GM19397 (cell line): ENCODE measurements around the gene CPED1.
"Not testable (repeated sequence)": the region's sequence is repeated elsewhere in the genome, so short reads cannot be mapped to it uniquely, and the experiment has no call there.

Source experiments
- ATAC-seq: cut with Tn5 transposase; IDR thresholded peaks from one replicate; pipeline ENCODE4 v1.9.1; 2021; ENCODE audit warnings: mild to moderate bottlenecking, moderate library complexity; ENCODE audit not compliant: unreplicated experiment

The CPED1 gene

GRCh38 chr7:120979765-120980499 lies 8.6 kb upstream of the CPED1 start:
- ATAC-seq, result no peak

GRCh38 chr7:120981117-120981516 lies 7.4 kb upstream of the CPED1 start:
- no peak for ATAC-seq

- ATAC-seq, result no peak
Measured at GRCh38 chr7:120981888-120982615, 6.5 kb upstream of the CPED1 start.

- not testable (repeated sequence) for ATAC-seq
Measured at GRCh38 chr7:120983592-120983991, 4.9 kb upstream of the CPED1 start.

- ATAC-seq, result no peak
Measured at GRCh38 chr7:120984406-120984805, 4.1 kb upstream of the CPED1 start.

- ATAC-seq, result no peak
Measured at GRCh38 chr7:120985130-120985758, 3.3 kb upstream of the CPED1 start.

- ATAC-seq, result no peak
Measured at GRCh38 chr7:120985839-120986238, 2.7 kb upstream of the CPED1 start.

- ATAC-seq, result no peak
Measured at GRCh38 chr7:120986650-120987049, 1.9 kb upstream of the CPED1 start.

GRCh38 chr7:120987280-120987679 lies 1.2 kb upstream of the CPED1 start:
- no peak for ATAC-seq

GRCh38 chr7:120987683-120988590 lies 574 bp upstream of the CPED1 start:
- ATAC-seq, result peak; percentile 94

GRCh38 chr7:120989257-120990220 lies 1.0 kb downstream of the CPED1 start:
- no peak for ATAC-seq

- no peak for ATAC-seq
Measured at GRCh38 chr7:120990468-120991118, 2.1 kb downstream of the CPED1 start.

GRCh38 chr7:120991161-120991560 lies 2.6 kb downstream of the CPED1 start:
- no peak for ATAC-seq

GRCh38 chr7:120991581-120991980 lies 3.1 kb downstream of the CPED1 start:
- ATAC-seq, result no peak

GRCh38 chr7:120992272-120992964 lies 3.9 kb downstream of the CPED1 start:
- ATAC-seq, result no peak

- ATAC-seq, result no peak
Measured at GRCh38 chr7:120992965-120993494, 4.5 kb downstream of the CPED1 start.

- ATAC-seq, result no peak
Measured at GRCh38 chr7:120993553-120994191, 5.2 kb downstream of the CPED1 start.
